Adrenal gland (tissue), 5 donors: ENCODE measurements around the gene RMND5B.

Source experiments
- CTCF ChIP-seq, 6 experiments: fragments of 450-650 bp in 4 of 6; fragments of 200-600 bp in 2 of 6; sonication (generic) in 1 of 6; IDR thresholded peaks; 1 replicate in 5 of 6; 2 replicates in 1 of 6; pipeline versions ENCODE4 v1.5.1 to v1.8.0; 2016 to 2021; ENCODE audit warnings: antibody characterized with exemption in 6 of 6, mild to moderate bottlenecking in 2 of 6, moderate library complexity in 1 of 6
- POLR2A ChIP-seq, 2 donors: fragments of 450-650 bp; IDR thresholded peaks; one replicate each; pipeline ENCODE4 v1.6.1; 2017; ENCODE audit warnings: antibody characterized with exemption in 2 of 2, mild to moderate bottlenecking in 2 of 2, moderate library complexity in 1 of 2
- donor health status: DM: no; HTN: no; CAD: no.

GRCh38 chr5:178149199-178149932 is 18.6 kb downstream of the RMND5B start:
- TF ChIP-seq CTCF (IDR thresholded peaks at IDR 0.05): no peak
- TF ChIP-seq POLR2A (IDR thresholded peaks at IDR 0.05): no peak
